ENCODE results near the gene ADAMTS7.

GRCh38 chr15:78837131-78837530 lies 25.9 kb upstream of the ADAMTS7 start:
- TF ChIP-seq MAZ (IDR thresholded peaks at IDR 0.05; ENCODE audit: borderline replicate concordance, low read depth, low read length) (no peak), MXI1 (IDR thresholded peaks at IDR 0.05; ENCODE audit: borderline replicate concordance, low read depth, low read length) (no peak), CTCF (conservative IDR thresholded peaks at IDR 0.05; ENCODE audit: low read depth, low read length) (no peak), ELK1 (IDR thresholded peaks at IDR 0.05; ENCODE audit: borderline replicate concordance, low read depth, low read length) (no peak), POLR2A (IDR thresholded peaks at IDR 0.05; ENCODE audit: low read depth, low read length) (no peak)

All from IMR-90 (cell line).